Measurements from ENCODE around the gene ADORA1. TPM values are rescaled to one million over a fixed set of nuclear protein-coding genes. Genes with fewer than 3 reads are reported as not detected.

The ADORA1 gene
- polyA plus RNA-seq, 6 donors from 2014 or later: not detected

- H3K4me1 Mint-ChIP-seq: peaks cover 0 to 38% (median 11%) of the 10 kb centered on the region in 3 donors
- H3K36me3 Mint-ChIP-seq: no peaks in the 10 kb centered on the region
- no peaks in the 10 kb centered on the region for H3K9me3 Mint-ChIP-seq
- ATAC-seq (ENCODE audit: low read depth in 2 of 2) (no peak), DNase-seq (no peak)
- H3K27ac Mint-ChIP-seq: peak overlapping the region in 2 of 6 donors; percentile 50 to 59
- peaks cover 10 to 35% (median 17%) of the 10 kb centered on the region in 3 donors for H3K27me3 Mint-ChIP-seq
- no peak overlapping the region for H3K4me3 Mint-ChIP-seq
Observed at GRCh38 chr1:203174324-203174985, 46.9 kb downstream of the ADORA1 start.

- Mint-ChIP-seq H3K27me3 (peaks cover 6 to 35% (median 17%) of the 10 kb centered on the region in 3 donors), H3K4me1 (peaks cover 0 to 38% (median 11%) of the 10 kb centered on the region in 3 donors), H3K36me3 (no peaks in the 10 kb centered on the region), H3K9me3 (no peaks in the 10 kb centered on the region), H3K4me3 (peak within 1 kb of the TSS in 1 of 8 donors; percentile 70), H3K27ac (peak within 1 kb of the TSS in 1 of 6 donors; percentile 56)
- no peak for DNase-seq
- ATAC-seq (ENCODE audit: low read depth in 2 of 2): no peak
Observed at GRCh38 chr1:203175237-203175826, 47.8 kb downstream of the ADORA1 start, which contains the start of gene MYBPH. MYBPH (minus strand) TSS chr1:203175826; CDS start chr1:203175755, 71 bp downstream.

- Mint-ChIP-seq H3K27ac (no peak overlapping the region), H3K4me3 (no peak overlapping the region), H3K36me3 (no peaks in the 10 kb centered on the region), H3K4me1 (peaks cover 0 to 38% (median 11%) of the 10 kb centered on the region in 3 donors), H3K27me3 (peaks cover 6 to 35% (median 17%) of the 10 kb centered on the region in 3 donors), H3K9me3 (no peaks in the 10 kb centered on the region)
- ATAC-seq (ENCODE audit: low read depth in 2 of 2): peak in 1 of 2 donors; percentile 28
- DNase-seq: no peak
Observed at GRCh38 chr1:203175827-203176241, 48.3 kb downstream of the ADORA1 start.

GRCh38 chr1:203176273-203177035, 48.9 kb downstream of the ADORA1 start:
- DNase-seq: no peak
- Mint-ChIP-seq H3K36me3 (no peaks in the 10 kb centered on the region), H3K27ac (no peak overlapping the region), H3K4me3 (no peak overlapping the region), H3K27me3 (peaks cover 6 to 35% (median 17%) of the 10 kb centered on the region in 3 donors), H3K9me3 (no peaks in the 10 kb centered on the region), H3K4me1 (peaks cover 0 to 38% (median 11%) of the 10 kb centered on the region in 3 donors)
- no peak for ATAC-seq (ENCODE audit: low read depth in 2 of 2)

- no peaks in the 10 kb centered on the region for H3K36me3 Mint-ChIP-seq
- no peak overlapping the region for H3K4me3 Mint-ChIP-seq
Observed at GRCh38 chr1:203177036-203177405, 49.5 kb downstream of the ADORA1 start.

GRCh38 chr1:203177470-203178039, 50.0 kb downstream of the ADORA1 start:
- Mint-ChIP-seq H3K36me3 (no peaks in the 10 kb centered on the region), H3K27me3 (peaks cover 6 to 35% (median 17%) of the 10 kb centered on the region in 3 donors), H3K4me3 (no peak overlapping the region), H3K27ac (no peak overlapping the region), H3K9me3 (no peaks in the 10 kb centered on the region), H3K4me1 (peaks cover 0 to 38% (median 11%) of the 10 kb centered on the region in 3 donors)
- no peak for DNase-seq
- no peak for ATAC-seq (ENCODE audit: low read depth in 2 of 2)

More at GRCh38 chr1:203177036-203177405, 49.5 kb downstream of the ADORA1 start:
- no peak for ATAC-seq (ENCODE audit: low read depth in 2 of 2)
- H3K27me3 Mint-ChIP-seq: peaks cover 6 to 35% (median 17%) of the 10 kb centered on the region in 3 donors
- H3K4me1 Mint-ChIP-seq: peaks cover 0 to 38% (median 11%) of the 10 kb centered on the region in 3 donors
- H3K9me3 Mint-ChIP-seq: no peaks in the 10 kb centered on the region
- H3K27ac Mint-ChIP-seq: no peak overlapping the region
- DNase-seq: no peak

GRCh38 chr1:203178083-203178482, 50.6 kb downstream of the ADORA1 start:
- peaks cover 0 to 38% (median 11%) of the 10 kb centered on the region in 3 donors for H3K4me1 Mint-ChIP-seq
- no peaks in the 10 kb centered on the region for H3K36me3 Mint-ChIP-seq
- H3K27me3 Mint-ChIP-seq: peaks cover 6 to 35% (median 17%) of the 10 kb centered on the region in 3 donors
- ATAC-seq (ENCODE audit: low read depth in 2 of 2): no peak
- DNase-seq: no peak
- no peak overlapping the region for H3K4me3 Mint-ChIP-seq
- no peak overlapping the region for H3K27ac Mint-ChIP-seq
- H3K9me3 Mint-ChIP-seq: no peaks in the 10 kb centered on the region

- ATAC-seq (ENCODE audit: low read depth in 2 of 2) (no peak), DNase-seq (no peak)
- Mint-ChIP-seq H3K4me1 (peaks cover 0 to 31% (median 5%) of the 10 kb centered on the region in 3 donors), H3K27me3 (peaks cover 6 to 29% (median 14%) of the 10 kb centered on the region in 3 donors), H3K4me3 (peak overlapping the region in 2 of 8 donors; percentile 33 to 56), H3K36me3 (no peaks in the 10 kb centered on the region), H3K9me3 (no peaks in the 10 kb centered on the region), H3K27ac (peak overlapping the region in 1 of 6 donors; percentile 57)
Observed at GRCh38 chr1:203178821-203179666, 51.5 kb downstream of the ADORA1 start.

- Mint-ChIP-seq H3K27me3 (peaks cover 6 to 27% (median 9%) of the 10 kb centered on the region in 3 donors), H3K36me3 (no peaks in the 10 kb centered on the region), H3K9me3 (no peaks in the 10 kb centered on the region), H3K4me1 (peaks cover 0 to 26% (median 5%) of the 10 kb centered on the region in 3 donors), H3K4me3 (peak overlapping the region in 1 of 8 donors; percentile 18), H3K27ac (no peak overlapping the region)
- DNase-seq (no peak), ATAC-seq (ENCODE audit: low read depth in 2 of 2) (no peak)
Observed at GRCh38 chr1:203179667-203180005, 52.1 kb downstream of the ADORA1 start.

- peaks cover 2 to 19% (median 10%) of the 10 kb centered on the region in 3 donors for H3K27me3 Mint-ChIP-seq
- peaks cover 0 to 15% (median 5%) of the 10 kb centered on the region in 3 donors for H3K4me1 Mint-ChIP-seq
- H3K9me3 Mint-ChIP-seq: no peaks in the 10 kb centered on the region
- DNase-seq: no peak
- no peaks in the 10 kb centered on the region for H3K36me3 Mint-ChIP-seq
- ATAC-seq (ENCODE audit: low read depth in 2 of 2): no peak
- H3K4me3 Mint-ChIP-seq: no peak overlapping the region
- peak overlapping the region in 1 of 6 donors; percentile 56 for H3K27ac Mint-ChIP-seq
Observed at GRCh38 chr1:203180611-203181330, 53.2 kb downstream of the ADORA1 start.

GRCh38 chr1:203181586-203182386, 54.3 kb downstream of the ADORA1 start:
- Mint-ChIP-seq H3K4me1 (peaks cover 0 to 7% (median 2%) of the 10 kb centered on the region in 3 donors), H3K9me3 (no peaks in the 10 kb centered on the region), H3K27ac (peak overlapping the region in 1 of 6 donors; percentile 27), H3K4me3 (peak overlapping the region in 1 of 8 donors; percentile 3), H3K27me3 (peaks cover 8 to 14% (median 8%) of the 10 kb centered on the region in 3 donors), H3K36me3 (no peaks in the 10 kb centered on the region)
- ATAC-seq (ENCODE audit: low read depth in 2 of 2): no peak
- DNase-seq: no peak

Measured in naive B cell (primary cell).